GM12865 (cell line): ENCODE results near the gene IQCE.

Source experiments
- DNase-seq: peaks from one replicate; pipeline ENCODE4 v3.0.0; 2010; ENCODE audit warnings: low read depth
- H3K4me3 ChIP-seq: 2 replicates; pipeline ENCODE4 v1.5.1; 2011; ENCODE audit warnings: mild to moderate bottlenecking, low read depth, low read length, control low read depth
- TF ChIP-seq, protein P1 (sequence below): IDR thresholded peaks from 2 replicates; pipeline ENCODE4 v1.5.1; 2011; ENCODE audit warnings: low read length, control low read depth, low read depth, inconsistent platforms; ENCODE audit not compliant: insufficient read depth; ENCODE audit errors: missing control alignments

The IQCE gene

DNA sequence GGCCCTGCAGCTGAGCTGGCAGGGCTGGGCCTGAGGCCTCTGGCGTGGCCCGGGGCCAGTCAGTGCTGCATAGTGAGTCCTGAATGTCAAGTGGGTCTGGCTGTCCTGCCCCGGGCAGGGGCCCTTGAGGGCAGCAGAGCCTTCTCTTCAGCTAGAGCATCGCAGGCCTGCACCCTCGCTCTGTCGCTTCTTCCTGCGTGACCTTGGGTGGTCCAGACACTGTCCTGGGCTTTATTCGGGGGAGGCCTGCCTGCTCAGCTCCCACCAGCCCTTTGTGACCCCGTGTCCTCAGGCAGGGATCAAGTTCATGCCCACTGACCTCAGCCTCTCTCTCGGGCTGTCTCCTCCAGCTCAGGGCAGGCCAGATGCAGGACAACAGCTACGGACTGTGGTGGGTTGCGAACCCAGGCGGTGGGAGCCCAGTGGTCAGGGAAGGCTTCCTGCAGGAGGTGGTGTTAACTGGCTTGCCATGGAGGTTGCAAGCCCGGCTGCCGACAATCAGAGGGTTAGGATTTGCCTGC lies 76.4 kb downstream of the IQCE start:
- no peak overlapping the region for H3K4me3 ChIP-seq
- DNase-seq = no peak
- TF ChIP-seq, protein P1, sequence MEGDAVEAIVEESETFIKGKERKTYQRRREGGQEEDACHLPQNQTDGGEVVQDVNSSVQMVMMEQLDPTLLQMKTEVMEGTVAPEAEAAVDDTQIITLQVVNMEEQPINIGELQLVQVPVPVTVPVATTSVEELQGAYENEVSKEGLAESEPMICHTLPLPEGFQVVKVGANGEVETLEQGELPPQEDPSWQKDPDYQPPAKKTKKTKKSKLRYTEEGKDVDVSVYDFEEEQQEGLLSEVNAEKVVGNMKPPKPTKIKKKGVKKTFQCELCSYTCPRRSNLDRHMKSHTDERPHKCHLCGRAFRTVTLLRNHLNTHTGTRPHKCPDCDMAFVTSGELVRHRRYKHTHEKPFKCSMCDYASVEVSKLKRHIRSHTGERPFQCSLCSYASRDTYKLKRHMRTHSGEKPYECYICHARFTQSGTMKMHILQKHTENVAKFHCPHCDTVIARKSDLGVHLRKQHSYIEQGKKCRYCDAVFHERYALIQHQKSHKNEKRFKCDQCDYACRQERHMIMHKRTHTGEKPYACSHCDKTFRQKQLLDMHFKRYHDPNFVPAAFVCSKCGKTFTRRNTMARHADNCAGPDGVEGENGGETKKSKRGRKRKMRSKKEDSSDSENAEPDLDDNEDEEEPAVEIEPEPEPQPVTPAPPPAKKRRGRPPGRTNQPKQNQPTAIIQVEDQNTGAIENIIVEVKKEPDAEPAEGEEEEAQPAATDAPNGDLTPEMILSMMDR = no peak

GRCh38 chr7:2635810-2636701 lies 77.3 kb downstream of the IQCE start:
- TF ChIP-seq, protein P1 = no peak
- H3K4me3 ChIP-seq = no peak overlapping the region

DNA sequence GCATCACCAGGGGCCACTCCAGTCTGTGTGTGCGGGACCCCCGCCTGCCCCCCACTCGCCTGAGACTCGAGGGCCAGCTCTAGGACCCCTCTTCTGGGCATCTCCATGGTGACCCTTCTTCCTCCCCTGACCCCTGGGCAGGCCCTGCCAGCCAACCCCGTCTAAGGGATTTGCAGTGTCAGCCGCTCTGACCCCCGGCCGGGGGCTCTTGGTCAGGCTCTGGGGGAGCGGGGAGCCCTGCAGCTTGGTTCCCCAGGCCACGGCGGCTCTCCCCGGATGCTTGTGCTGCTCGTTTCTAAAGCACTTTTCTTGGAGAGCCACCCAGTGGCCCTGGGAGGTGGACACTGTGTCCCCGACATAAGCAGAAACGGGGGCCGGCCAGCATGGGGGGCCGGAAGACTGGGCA lies 78.3 kb downstream of the IQCE start:
- DNase-seq = no peak
- H3K4me3 ChIP-seq = no peak overlapping the region
- TF ChIP-seq, protein P1 = no peak

More at GRCh38 chr7:2635810-2636701, 77.3 kb downstream of the IQCE start:
- no peak for DNase-seq

GRCh38 chr7:2637505-2638223 lies 78.9 kb downstream of the IQCE start:
- TF ChIP-seq, protein P1 = no peak
- H3K4me3 ChIP-seq = no peak overlapping the region
- no peak for DNase-seq

- no peak for DNase-seq
- H3K4me3 ChIP-seq = no peak overlapping the region
- TF ChIP-seq, protein P1 = no peak
Observed at GRCh38 chr7:2638224-2638991, 79.6 kb downstream of the IQCE start.

GRCh38 chr7:2639181-2639681 lies 80.5 kb downstream of the IQCE start:
- TF ChIP-seq, protein P1 = no peak
- H3K4me3 ChIP-seq = no peak overlapping the region
- DNase-seq = no peak
